K562 (cell line): ENCODE measurements around the gene ATF6B. TPM values are rescaled to one million over a fixed set of nuclear protein-coding genes. Genes with fewer than 3 reads are reported as not detected.

Experiments used
- ATF1 ChIP-seq, 2 experiments: fragments of 450-650 bp in 1 of 2; IDR thresholded peaks; 2 replicates each; pipeline ENCODE4 v1.6.1; 2016; ENCODE audit warnings: missing compliant biosample characterization in 1 of 2, missing genetic modification characterization in 1 of 2
- CBX5 ChIP-seq: IDR thresholded peaks from 2 replicates; pipeline ENCODE4 v1.6.1; 2014; ENCODE audit warnings: low read depth, borderline replicate concordance
- ETV5 ChIP-seq: sonication (generic); formaldehyde crosslinking; IDR thresholded peaks from 2 replicates; pipeline ENCODE4 v1.4.0; 2020; ENCODE audit warnings: low read depth, mild to moderate bottlenecking, missing genetic modification reagents
- NR1H2 ChIP-seq: sonication (generic); formaldehyde crosslinking; IDR thresholded peaks from 2 replicates; pipeline ENCODE4 v1.4.0; 2020; ENCODE audit warnings: mild to moderate bottlenecking, missing genetic modification reagents
- YY1 ChIP-seq, 3 experiments: IDR thresholded peaks; 2 replicates each; pipeline ENCODE4 v1.6.1; 2011; ENCODE audit warnings: low read length in 2 of 3, mild to moderate bottlenecking in 2 of 3, moderate library complexity in 2 of 3, borderline replicate concordance in 1 of 3, control low read depth in 1 of 3, low read depth in 1 of 3; ENCODE audit not compliant: insufficient read depth in 3 of 3, insufficient replicate concordance in 2 of 3, control insufficient read depth in 1 of 3, insufficient read length in 1 of 3; ENCODE audit errors: extremely low read depth in 1 of 3
- ZBED1 ChIP-seq: IDR thresholded peaks from 2 replicates; pipeline ENCODE4 v1.6.1; 2014
- ZNF212 ChIP-seq: fragments of 450-650 bp; formaldehyde crosslinking; IDR thresholded peaks from 2 replicates; pipeline ENCODE4 v1.4.0; 2020; ENCODE audit warnings: mild to moderate bottlenecking
- ZNF449 ChIP-seq: fragments of 250-450 bp; sonication (Bioruptor Pico); IDR thresholded peaks from 2 replicates; pipeline ENCODE4 v1.8.0; 2022; ENCODE audit warnings: moderate library complexity, mild to moderate bottlenecking, inconsistent platforms
- ZNF830 ChIP-seq: fragments of 250-450 bp; sonication (Bioruptor Pico); IDR thresholded peaks from 2 replicates; pipeline ENCODE4 v1.5.0; 2021; ENCODE audit warnings: mild to moderate bottlenecking
- polyA plus RNA-seq, 8 experiments: library from polyadenylated mRNA; depleted of rRNA in 4 of 8; stranded (reverse) in 5 of 8; unstranded in 3 of 8; fragments of >200 nt; fragmentation: Nextera tagmentation in 2 of 8; fragmentation: Illumina TruSeq in 1 of 8; extraction: Ambion mirVana in 2 of 8; extraction: Trizol in 1 of 8; gene quantifications; 2 replicates each; pipeline versions ENCODE4 v1.2.1 to v1.2.3, GENCODE V29; 2011 to 2014; ENCODE audit warnings: inconsistent platforms in 1 of 8, missing spikeins in 1 of 8
- total RNA-seq, 7 experiments: library from RNA; depleted of rRNA in 6 of 7; stranded (reverse); fragments of >200 nt in 6 of 7; fragmentation: Illumina TruSeq in 2 of 7; extraction: Trizol in 2 of 7; gene quantifications; 2 replicates each; pipeline versions ENCODE4 v1.2.1 to v1.2.3, GENCODE V29; 2011 to 2021; ENCODE audit warnings: low replicate concordance in 1 of 7
- TF ChIP-seq, protein P1 (sequence below), 2 experiments: fragments of 200-800 bp in 1 of 2; sonication (Bioruptor generic) in 1 of 2; sonication (generic) in 1 of 2; formaldehyde crosslinking in 1 of 2; IDR thresholded peaks in 1 of 2; conservative IDR thresholded peaks in 1 of 2; 2 replicates each; pipeline versions ENCODE4 v1.5.0 to v1.6.1; 2016 to 2020; ENCODE audit warnings: missing compliant biosample characterization in 1 of 2, missing genetic modification characterization in 1 of 2, missing genetic modification reagents in 1 of 2
- TF ChIP-seq, protein P2 (sequence below): fragments of 450-650 bp; formaldehyde crosslinking; IDR thresholded peaks from 2 replicates; pipeline ENCODE4 v1.4.0; 2020; ENCODE audit warnings: mild to moderate bottlenecking, moderate library complexity
- TF ChIP-seq, protein P3 (sequence below): fragments of 450-650 bp; formaldehyde crosslinking; IDR thresholded peaks from 2 replicates; pipeline ENCODE4 v1.4.0; 2020; ENCODE audit warnings: mild to moderate bottlenecking, moderate library complexity
- TF ChIP-seq, protein P4 (sequence below): fragments of 450-650 bp; IDR thresholded peaks from 2 replicates; pipeline ENCODE4 v1.6.1; 2014; ENCODE audit warnings: low read depth, mild to moderate bottlenecking, moderate library complexity, borderline replicate concordance
- TF ChIP-seq, protein P5 (sequence below): fragments of 250-450 bp; sonication (Bioruptor Pico); IDR thresholded peaks from 2 replicates; pipeline ENCODE4 v1.6.1; 2021; ENCODE audit warnings: mild to moderate bottlenecking
- TF ChIP-seq, protein P6 (sequence below): fragments of 450-650 bp; conservative IDR thresholded peaks from 2 replicates; pipeline ENCODE4 v1.6.1; 2016; ENCODE audit warnings: missing genetic modification characterization, low read depth, mild to moderate bottlenecking, control low read depth, missing compliant biosample characterization

The ATF6B gene
- total and polyA plus RNA-seq, 9 of the 15 experiments (the other 6 are each of a cell fraction or from before 2014, with no cell fraction given): 20.7 to 131 (median 31.7) TPM

- TF ChIP-seq, protein P1, sequence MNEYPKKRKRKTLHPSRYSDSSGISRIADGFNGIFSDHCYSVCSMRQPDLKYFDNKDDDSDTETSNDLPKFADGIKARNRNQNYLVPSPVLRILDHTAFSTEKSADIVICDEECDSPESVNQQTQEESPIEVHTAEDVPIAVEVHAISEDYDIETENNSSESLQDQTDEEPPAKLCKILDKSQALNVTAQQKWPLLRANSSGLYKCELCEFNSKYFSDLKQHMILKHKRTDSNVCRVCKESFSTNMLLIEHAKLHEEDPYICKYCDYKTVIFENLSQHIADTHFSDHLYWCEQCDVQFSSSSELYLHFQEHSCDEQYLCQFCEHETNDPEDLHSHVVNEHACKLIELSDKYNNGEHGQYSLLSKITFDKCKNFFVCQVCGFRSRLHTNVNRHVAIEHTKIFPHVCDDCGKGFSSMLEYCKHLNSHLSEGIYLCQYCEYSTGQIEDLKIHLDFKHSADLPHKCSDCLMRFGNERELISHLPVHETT (CRISPR knock-in tag; conservative IDR thresholded peaks at IDR 0.05 in 1 of 2, IDR thresholded peaks at IDR 0.05 in 1 of 2): peak in 1 of 2 experiments; percentile 64; a peak in 1 of 4 replicates
- peak; percentile 78; the same call in 1 of the 2 replicates for TF ChIP-seq ETV5
- TF ChIP-seq, protein P2, sequence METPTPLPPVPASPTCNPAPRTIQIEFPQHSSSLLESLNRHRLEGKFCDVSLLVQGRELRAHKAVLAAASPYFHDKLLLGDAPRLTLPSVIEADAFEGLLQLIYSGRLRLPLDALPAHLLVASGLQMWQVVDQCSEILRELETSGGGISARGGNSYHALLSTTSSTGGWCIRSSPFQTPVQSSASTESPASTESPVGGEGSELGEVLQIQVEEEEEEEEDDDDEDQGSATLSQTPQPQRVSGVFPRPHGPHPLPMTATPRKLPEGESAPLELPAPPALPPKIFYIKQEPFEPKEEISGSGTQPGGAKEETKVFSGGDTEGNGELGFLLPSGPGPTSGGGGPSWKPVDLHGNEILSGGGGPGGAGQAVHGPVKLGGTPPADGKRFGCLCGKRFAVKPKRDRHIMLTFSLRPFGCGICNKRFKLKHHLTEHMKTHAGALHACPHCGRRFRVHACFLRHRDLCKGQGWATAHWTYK (CRISPR knock-in tag): peak; percentile 56; the same call in 1 of the 2 replicates
- peak; percentile 89; the same call in 1 of the 2 replicates for TF ChIP-seq ZNF830 (CRISPR knock-in tag)
- TF ChIP-seq CBX5: no peak
- TF ChIP-seq, protein P3, sequence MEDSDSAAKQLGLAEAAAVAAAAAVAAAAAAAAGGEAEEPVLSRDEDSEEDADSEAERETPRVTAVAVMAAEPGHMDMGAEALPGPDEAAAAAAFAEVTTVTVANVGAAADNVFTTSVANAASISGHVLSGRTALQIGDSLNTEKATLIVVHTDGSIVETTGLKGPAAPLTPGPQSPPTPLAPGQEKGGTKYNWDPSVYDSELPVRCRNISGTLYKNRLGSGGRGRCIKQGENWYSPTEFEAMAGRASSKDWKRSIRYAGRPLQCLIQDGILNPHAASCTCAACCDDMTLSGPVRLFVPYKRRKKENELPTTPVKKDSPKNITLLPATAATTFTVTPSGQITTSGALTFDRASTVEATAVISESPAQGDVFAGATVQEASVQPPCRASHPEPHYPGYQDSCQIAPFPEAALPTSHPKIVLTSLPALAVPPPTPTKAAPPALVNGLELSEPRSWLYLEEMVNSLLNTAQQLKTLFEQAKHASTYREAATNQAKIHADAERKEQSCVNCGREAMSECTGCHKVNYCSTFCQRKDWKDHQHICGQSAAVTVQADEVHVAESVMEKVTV (CRISPR knock-in tag): 0 out of 2 replicates have a peak, but pooled peaks have one; percentile 40
- TF ChIP-seq NR1H2 (CRISPR knock-in tag): peak; percentile 94; the same call in 1 of the 2 replicates
- TF ChIP-seq YY1 (IDR thresholded peaks at IDR 0.05; ENCODE audit: borderline replicate concordance in 1 of 3, control insufficient read depth in 1 of 3, extremely low read depth in 1 of 3, insufficient read depth in 3 of 3, insufficient read length in 1 of 3, insufficient replicate concordance in 2 of 3, low read depth in 1 of 3, low read length in 2 of 3): peak in 2 of 3 experiments; percentile 68 to 85
- TF ChIP-seq, protein P4, sequence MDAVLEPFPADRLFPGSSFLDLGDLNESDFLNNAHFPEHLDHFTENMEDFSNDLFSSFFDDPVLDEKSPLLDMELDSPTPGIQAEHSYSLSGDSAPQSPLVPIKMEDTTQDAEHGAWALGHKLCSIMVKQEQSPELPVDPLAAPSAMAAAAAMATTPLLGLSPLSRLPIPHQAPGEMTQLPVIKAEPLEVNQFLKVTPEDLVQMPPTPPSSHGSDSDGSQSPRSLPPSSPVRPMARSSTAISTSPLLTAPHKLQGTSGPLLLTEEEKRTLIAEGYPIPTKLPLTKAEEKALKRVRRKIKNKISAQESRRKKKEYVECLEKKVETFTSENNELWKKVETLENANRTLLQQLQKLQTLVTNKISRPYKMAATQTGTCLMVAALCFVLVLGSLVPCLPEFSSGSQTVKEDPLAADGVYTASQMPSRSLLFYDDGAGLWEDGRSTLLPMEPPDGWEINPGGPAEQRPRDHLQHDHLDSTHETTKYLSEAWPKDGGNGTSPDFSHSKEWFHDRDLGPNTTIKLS: 0 out of 2 replicates have a peak, but pooled peaks have one; percentile 9
- no peak for TF ChIP-seq ATF1 (CRISPR knock-in tag; IDR thresholded peaks at IDR 0.05)
- TF ChIP-seq ATF1 (tag; IDR thresholded peaks at IDR 0.05): 0 out of 2 replicates have a peak, but pooled peaks have one; percentile 77
- TF ChIP-seq, protein P5, sequence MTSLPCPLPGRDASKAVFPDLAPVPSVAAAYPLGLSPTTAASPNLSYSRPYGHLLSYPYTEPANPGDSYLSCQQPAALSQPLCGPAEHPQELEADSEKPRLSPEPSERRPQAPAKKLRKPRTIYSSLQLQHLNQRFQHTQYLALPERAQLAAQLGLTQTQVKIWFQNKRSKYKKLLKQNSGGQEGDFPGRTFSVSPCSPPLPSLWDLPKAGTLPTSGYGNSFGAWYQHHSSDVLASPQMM (CRISPR knock-in tag): no peak
- peak; percentile 5; the same call in 1 of the 2 replicates for TF ChIP-seq ZBED1
- peak; percentile 29; the same call in 1 of the 2 replicates for TF ChIP-seq ZNF449
- TF ChIP-seq, protein P6, sequence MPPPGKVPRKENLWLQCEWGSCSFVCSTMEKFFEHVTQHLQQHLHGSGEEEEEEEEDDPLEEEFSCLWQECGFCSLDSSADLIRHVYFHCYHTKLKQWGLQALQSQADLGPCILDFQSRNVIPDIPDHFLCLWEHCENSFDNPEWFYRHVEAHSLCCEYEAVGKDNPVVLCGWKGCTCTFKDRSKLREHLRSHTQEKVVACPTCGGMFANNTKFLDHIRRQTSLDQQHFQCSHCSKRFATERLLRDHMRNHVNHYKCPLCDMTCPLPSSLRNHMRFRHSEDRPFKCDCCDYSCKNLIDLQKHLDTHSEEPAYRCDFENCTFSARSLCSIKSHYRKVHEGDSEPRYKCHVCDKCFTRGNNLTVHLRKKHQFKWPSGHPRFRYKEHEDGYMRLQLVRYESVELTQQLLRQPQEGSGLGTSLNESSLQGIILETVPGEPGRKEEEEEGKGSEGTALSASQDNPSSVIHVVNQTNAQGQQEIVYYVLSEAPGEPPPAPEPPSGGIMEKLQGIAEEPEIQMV (tag): no peak; the same call in 1 of the 2 replicates
- 0 out of 2 replicates have a peak, but pooled peaks have one; percentile 34 for TF ChIP-seq ZNF212 (CRISPR knock-in tag)
These were observed 49.2 kb upstream of the ATF6B start (continued) for GRCh38 chr6:32177183-32177787.
